Astrocyte (in vitro differentiated cells and primary cell): ENCODE data around the gene KCNH2.

Experiments
- EZH2 ChIP-seq: IDR thresholded peaks from 2 replicates; pipeline ENCODE4 v1.6.1; 2012; ENCODE audit warnings: mild to moderate bottlenecking, low read length, inconsistent platforms; ENCODE audit not compliant: insufficient read depth
- TF ChIP-seq, protein P1 (sequence below): IDR thresholded peaks from 2 replicates; pipeline ENCODE4 v1.5.1; 2011; ENCODE audit warnings: low read depth, mild to moderate bottlenecking, inconsistent platforms, low read length, moderate library complexity; ENCODE audit not compliant: insufficient read depth

DNA sequence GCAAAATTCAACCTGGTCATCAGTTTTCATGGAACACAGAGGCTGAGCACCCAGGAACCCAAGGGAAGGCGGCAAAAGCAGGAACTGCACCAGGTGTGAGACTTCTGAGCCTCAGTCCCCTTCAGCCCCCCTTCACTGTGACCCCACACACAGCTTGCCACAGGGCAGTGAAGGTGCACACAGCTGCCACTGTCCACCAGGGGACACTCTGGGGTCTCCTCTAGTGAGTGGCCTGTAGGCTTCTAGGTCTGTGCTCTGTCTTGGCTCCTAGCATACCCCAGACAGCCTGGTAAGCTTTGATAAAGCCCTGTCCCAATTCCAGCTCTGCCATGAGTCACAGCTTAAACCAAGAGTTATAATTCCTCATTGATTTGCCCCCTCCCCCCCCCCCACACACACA is 12.1 kb downstream of the KCNH2 start:
- TF ChIP-seq, protein P1, sequence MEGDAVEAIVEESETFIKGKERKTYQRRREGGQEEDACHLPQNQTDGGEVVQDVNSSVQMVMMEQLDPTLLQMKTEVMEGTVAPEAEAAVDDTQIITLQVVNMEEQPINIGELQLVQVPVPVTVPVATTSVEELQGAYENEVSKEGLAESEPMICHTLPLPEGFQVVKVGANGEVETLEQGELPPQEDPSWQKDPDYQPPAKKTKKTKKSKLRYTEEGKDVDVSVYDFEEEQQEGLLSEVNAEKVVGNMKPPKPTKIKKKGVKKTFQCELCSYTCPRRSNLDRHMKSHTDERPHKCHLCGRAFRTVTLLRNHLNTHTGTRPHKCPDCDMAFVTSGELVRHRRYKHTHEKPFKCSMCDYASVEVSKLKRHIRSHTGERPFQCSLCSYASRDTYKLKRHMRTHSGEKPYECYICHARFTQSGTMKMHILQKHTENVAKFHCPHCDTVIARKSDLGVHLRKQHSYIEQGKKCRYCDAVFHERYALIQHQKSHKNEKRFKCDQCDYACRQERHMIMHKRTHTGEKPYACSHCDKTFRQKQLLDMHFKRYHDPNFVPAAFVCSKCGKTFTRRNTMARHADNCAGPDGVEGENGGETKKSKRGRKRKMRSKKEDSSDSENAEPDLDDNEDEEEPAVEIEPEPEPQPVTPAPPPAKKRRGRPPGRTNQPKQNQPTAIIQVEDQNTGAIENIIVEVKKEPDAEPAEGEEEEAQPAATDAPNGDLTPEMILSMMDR, result no peak
- TF ChIP-seq EZH2, result no peak
